ENCODE measurements around the gene SYNPO2.

DNA sequence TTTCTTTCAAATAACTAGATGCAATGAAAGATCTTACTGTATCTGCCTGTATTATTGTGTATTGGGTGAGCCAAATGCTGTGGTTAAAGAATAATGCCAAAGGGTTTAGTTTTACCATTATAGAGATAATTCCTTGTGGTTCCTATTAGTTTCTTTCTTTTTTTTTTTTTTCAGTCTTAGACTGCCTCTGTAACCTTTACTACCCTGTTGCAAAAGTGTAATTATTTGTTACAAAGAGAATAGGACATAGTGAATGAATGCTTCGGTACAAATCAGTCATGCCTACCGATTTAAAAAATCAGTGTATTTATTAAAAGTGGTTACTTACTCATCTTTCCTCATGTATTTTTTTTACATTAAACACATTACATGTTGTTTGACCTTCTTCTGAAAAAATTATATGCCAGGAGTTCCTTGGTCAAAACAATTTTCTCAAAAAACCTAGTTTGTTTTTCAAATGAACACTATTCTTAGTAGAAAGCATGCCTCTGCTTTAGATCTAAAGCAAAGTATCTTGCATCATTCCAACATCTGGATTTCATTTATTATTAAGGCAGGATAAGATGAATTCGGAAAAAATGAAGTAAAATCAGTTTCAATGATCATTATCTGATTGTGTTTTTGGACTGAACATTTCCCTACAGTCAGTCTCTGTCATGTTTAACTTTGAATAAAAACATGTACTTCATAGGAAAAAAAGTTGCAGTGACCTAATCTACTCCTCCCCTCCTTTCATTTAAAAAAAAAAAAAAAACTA, 21.2 kb upstream of the SYNPO2 start:
- TF ChIP-seq CTCF (conservative IDR thresholded peaks at IDR 0.05) (no peak), EZH2 (IDR thresholded peaks at IDR 0.05; ENCODE audit: low read depth) (no peak)

Data from PC-9 (cell line).